GM19397 (cell line): ENCODE measurements around the gene TRMT10B.
"Not testable (repeated sequence)": the region's sequence is repeated elsewhere in the genome, so short reads cannot be mapped to it uniquely, and the experiment has no call there.

ENCODE experiments used
- ATAC-seq: cut with Tn5 transposase; IDR thresholded peaks from one replicate; pipeline ENCODE4 v1.9.1; 2021; ENCODE audit warnings: mild to moderate bottlenecking, moderate library complexity; ENCODE audit not compliant: unreplicated experiment

Gene TRMT10B

GRCh38 chr9:37749129-37749528 lies 4.5 kb upstream of the TRMT10B start:
- no peak for ATAC-seq

- no peak for ATAC-seq
These were observed 2.4 kb upstream of the TRMT10B start for GRCh38 chr9:37751186-37751585.

GRCh38 chr9:37751704-37752103 lies 1.9 kb upstream of the TRMT10B start:
- not testable (repeated sequence) for ATAC-seq

GRCh38 chr9:37752112-37752511 lies 1.5 kb upstream of the TRMT10B start:
- not testable (repeated sequence) for ATAC-seq

- no peak for ATAC-seq
These were observed 740 bp upstream of the TRMT10B start for GRCh38 chr9:37752642-37753488.

GRCh38 chr9:37758747-37759146 lies 5.1 kb downstream of the TRMT10B start:
- ATAC-seq, result no peak

- ATAC-seq, result no peak
These were observed 7.0 kb downstream of the TRMT10B start for GRCh38 chr9:37760416-37761161.

GRCh38 chr9:37761511-37761910 lies 7.9 kb downstream of the TRMT10B start:
- no peak for ATAC-seq

GRCh38 chr9:37765263-37765662 lies 11.7 kb downstream of the TRMT10B start:
- not testable (repeated sequence) for ATAC-seq

GRCh38 chr9:37769306-37769705 lies 15.7 kb downstream of the TRMT10B start:
- no peak for ATAC-seq

- no peak for ATAC-seq
These were observed 16.4 kb downstream of the TRMT10B start for GRCh38 chr9:37769995-37770394.

GRCh38 chr9:37775216-37775919 lies 21.8 kb downstream of the TRMT10B start:
- ATAC-seq, result no peak

GRCh38 chr9:37776328-37776727 lies 22.7 kb downstream of the TRMT10B start:
- ATAC-seq, result no peak

GRCh38 chr9:37778534-37778933 lies 24.9 kb downstream of the TRMT10B start:
- ATAC-seq, result no peak

- no peak for ATAC-seq
These were observed 30.6 kb downstream of the TRMT10B start for GRCh38 chr9:37784291-37784615.

- ATAC-seq, result peak; percentile 94
These were observed 31.2 kb downstream of the TRMT10B start, which contains the start of gene EXOSC3 for GRCh38 chr9:37784616-37785483. Gene EXOSC3 (minus strand): TSS chr9:37785064. CDS start chr9:37785044, 20 bp downstream.

GRCh38 chr9:37787059-37787458 lies 33.5 kb downstream of the TRMT10B start:
- ATAC-seq, result no peak

- no peak for ATAC-seq
These were observed 34.7 kb downstream of the TRMT10B start for GRCh38 chr9:37788332-37788731.

- ATAC-seq, result no peak
These were observed 36.5 kb downstream of the TRMT10B start for GRCh38 chr9:37790096-37790495.

GRCh38 chr9:37792122-37792521 lies 38.5 kb downstream of the TRMT10B start:
- no peak for ATAC-seq

GRCh38 chr9:37796232-37796631 lies 42.6 kb downstream of the TRMT10B start:
- no peak for ATAC-seq
